Activated T-helper 1 cell treated with anti-CD3 and anti-CD28 coated beads, Interleukin-12 subunit alpha, Interleukin-12 subunit beta, Interleukin-2, Interleukin-4 antibody, amounts not matched to agents 30 ng/mL and 10 ng/mL and 1 ng/mL, durations not matched to agents 14 hours and 24 hours and 36 hours (primary cell): ENCODE data around the gene PLCB1. TPM values are rescaled to one million over a fixed set of nuclear protein-coding genes. Genes with fewer than 3 reads are reported as not detected.

Experiments used
- DNase-seq: peaks from one replicate; pipeline ENCODE4 v3.0.0; 2021; ENCODE audit warnings: low spot score
- H3K27ac Mint-ChIP-seq: one replicate; pipeline ENCODE4 v1.8.0; 2021; ENCODE audit warnings: mild to moderate bottlenecking, mixed read lengths
- H3K27me3 Mint-ChIP-seq: one replicate; pipeline ENCODE4 v1.8.0; 2022; ENCODE audit warnings: mild to moderate bottlenecking, moderate library complexity, mixed read lengths; ENCODE audit not compliant: insufficient read depth
- H3K36me3 Mint-ChIP-seq: one replicate; pipeline ENCODE4 v1.8.0; 2021; ENCODE audit warnings: low read depth, mixed read lengths
- H3K4me1 Mint-ChIP-seq: one replicate; pipeline ENCODE4 v1.8.0; 2021; ENCODE audit warnings: low read depth, mixed read lengths
- H3K4me3 Mint-ChIP-seq: one replicate; pipeline ENCODE4 v1.8.0; 2021; ENCODE audit warnings: mild to moderate bottlenecking, moderate library complexity, mixed read lengths
- H3K9me3 Mint-ChIP-seq: one replicate; pipeline ENCODE4 v1.8.0; 2021; ENCODE audit warnings: mixed read lengths
- intact Hi-C: fragments of 100-400 bp; cut with micrococcal nuclease; formaldehyde crosslinking; loops from one replicate; pipeline ENCODE4 v1.15.1; 2024
- total RNA-seq: library from RNA; stranded (reverse); gene quantifications from 2 replicates; pipeline ENCODE4 v1.2.3, GENCODE V29; 2022

Gene PLCB1
- total RNA-seq, 1 donor from 2014 or later, result 3.2 TPM

DNA sequence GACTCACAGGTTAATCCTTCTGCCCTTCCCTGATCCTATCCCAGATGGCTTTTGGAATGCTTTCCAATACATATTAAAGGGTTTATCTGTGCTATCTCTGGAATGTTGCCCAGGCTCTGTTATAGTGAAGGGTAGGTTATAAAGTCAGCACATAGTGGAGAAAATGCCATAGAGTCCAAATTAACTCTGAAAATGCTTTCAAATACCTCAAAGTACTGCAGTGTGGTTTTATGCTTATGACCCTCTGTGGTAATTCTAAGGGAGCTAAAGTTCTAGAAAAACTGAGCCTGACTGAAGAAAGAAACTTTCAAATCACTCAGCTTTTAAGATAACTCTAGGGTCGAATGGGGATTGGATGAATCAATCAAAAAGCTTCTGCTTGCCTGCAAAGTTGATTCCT, 159.8 kb downstream of the PLCB1 start:
- H3K9me3 Mint-ChIP-seq, result no peaks in the 10 kb centered on the region
- DNase-seq, result no peak
- no peaks in the 10 kb centered on the region for H3K36me3 Mint-ChIP-seq
- intact Hi-C loops, result no loop called here
- no peak overlapping the region for H3K4me3 Mint-ChIP-seq
- peaks cover 2% of the 10 kb centered on the region for H3K27me3 Mint-ChIP-seq
- H3K27ac Mint-ChIP-seq, result no peak overlapping the region
- H3K4me1 Mint-ChIP-seq, result no peaks in the 10 kb centered on the region

GRCh38 chr20:8292793-8293192, 160.7 kb downstream of the PLCB1 start:
- no peaks in the 10 kb centered on the region for H3K36me3 Mint-ChIP-seq
- H3K27me3 Mint-ChIP-seq, result peaks cover 2% of the 10 kb centered on the region
- intact Hi-C loops, result no loop called here
- DNase-seq, result no peak
- H3K27ac Mint-ChIP-seq, result no peak overlapping the region
- H3K4me1 Mint-ChIP-seq, result no peaks in the 10 kb centered on the region
- no peak overlapping the region for H3K4me3 Mint-ChIP-seq
- no peaks in the 10 kb centered on the region for H3K9me3 Mint-ChIP-seq

GRCh38 chr20:8293750-8294149, 161.7 kb downstream of the PLCB1 start:
- Mint-ChIP-seq H3K4me1 (no peaks in the 10 kb centered on the region), H3K27me3 (peaks cover 2% of the 10 kb centered on the region), H3K27ac (no peak overlapping the region), H3K9me3 (no peaks in the 10 kb centered on the region), H3K4me3 (no peak overlapping the region), H3K36me3 (no peaks in the 10 kb centered on the region)
- intact Hi-C loops, result no loop called here
- no peak for DNase-seq

DNA sequence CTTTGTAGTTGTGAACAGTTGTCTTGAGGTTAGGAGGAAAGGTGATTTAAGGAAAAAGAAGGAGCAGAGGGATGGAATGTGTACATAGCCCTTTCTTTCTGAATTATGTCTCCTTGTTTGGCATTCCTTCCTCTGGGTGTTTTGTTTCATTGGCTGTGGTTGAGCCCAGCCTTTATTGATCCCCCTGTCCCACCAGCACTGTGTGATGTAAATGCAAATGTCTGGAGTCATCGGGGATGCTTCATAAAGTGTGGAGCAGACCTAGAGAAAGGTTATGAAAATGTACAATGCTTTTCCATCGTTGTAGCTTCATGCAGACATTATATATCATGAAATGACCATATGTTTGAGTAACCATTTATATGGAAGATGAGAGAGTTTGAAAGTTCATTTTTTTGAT, 164.5 kb downstream of the PLCB1 start:
- Mint-ChIP-seq H3K36me3 (no peaks in the 10 kb centered on the region), H3K27me3 (no peaks in the 10 kb centered on the region), H3K4me1 (no peaks in the 10 kb centered on the region), H3K4me3 (no peak overlapping the region), H3K27ac (no peak overlapping the region), H3K9me3 (no peaks in the 10 kb centered on the region)
- intact Hi-C loops, result no loop called here
- DNase-seq, result no peak

DNA sequence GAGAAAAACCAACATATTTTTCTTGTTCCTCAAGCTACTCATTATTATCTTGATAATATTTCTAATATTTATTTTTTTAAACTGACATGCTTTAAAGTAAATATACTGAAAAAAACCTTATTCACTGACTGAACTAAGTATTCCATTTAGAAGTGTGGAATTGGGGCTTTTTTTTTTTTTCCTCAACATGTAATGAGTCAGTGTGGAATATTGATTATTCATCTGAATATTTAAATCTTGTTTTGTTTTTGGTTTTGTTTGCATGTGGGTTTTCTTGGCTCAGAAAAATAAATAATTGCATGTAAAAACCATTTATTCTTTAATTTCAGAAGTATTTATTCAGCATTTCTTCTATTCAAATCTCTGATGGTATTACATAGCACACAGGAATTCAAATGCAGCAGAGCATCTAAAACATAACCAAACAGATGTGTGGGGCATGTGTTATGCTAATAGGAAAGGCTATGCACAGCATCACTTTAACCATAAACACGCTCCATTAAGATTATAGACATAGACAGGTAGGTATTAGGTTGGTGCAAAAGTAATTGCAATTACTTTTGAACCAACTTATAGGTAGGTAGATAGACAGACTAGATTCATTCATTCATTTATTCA, 166.5 kb downstream of the PLCB1 start:
- no peaks in the 10 kb centered on the region for H3K4me1 Mint-ChIP-seq
- no peak overlapping the region for H3K27ac Mint-ChIP-seq
- H3K9me3 Mint-ChIP-seq, result no peaks in the 10 kb centered on the region
- DNase-seq, result no peak
- no peaks in the 10 kb centered on the region for H3K27me3 Mint-ChIP-seq
- intact Hi-C loops, result no loop called here
- no peaks in the 10 kb centered on the region for H3K36me3 Mint-ChIP-seq
- no peak overlapping the region for H3K4me3 Mint-ChIP-seq

GRCh38 chr20:8299921-8300320, 167.9 kb downstream of the PLCB1 start:
- H3K9me3 Mint-ChIP-seq, result no peaks in the 10 kb centered on the region
- H3K27me3 Mint-ChIP-seq, result no peaks in the 10 kb centered on the region
- no peak for DNase-seq
- H3K4me1 Mint-ChIP-seq, result no peaks in the 10 kb centered on the region
- no peak overlapping the region for H3K4me3 Mint-ChIP-seq
- intact Hi-C loops, result no loop called here
- H3K27ac Mint-ChIP-seq, result no peak overlapping the region
- H3K36me3 Mint-ChIP-seq, result no peaks in the 10 kb centered on the region

- Mint-ChIP-seq H3K4me1 (no peaks in the 10 kb centered on the region), H3K4me3 (no peak overlapping the region), H3K9me3 (no peaks in the 10 kb centered on the region), H3K27me3 (no peaks in the 10 kb centered on the region), H3K36me3 (no peaks in the 10 kb centered on the region), H3K27ac (no peak overlapping the region)
- no peak for DNase-seq
- intact Hi-C loops, result no loop called here
These were observed 169.6 kb downstream of the PLCB1 start for GRCh38 chr20:8301655-8302054.

DNA sequence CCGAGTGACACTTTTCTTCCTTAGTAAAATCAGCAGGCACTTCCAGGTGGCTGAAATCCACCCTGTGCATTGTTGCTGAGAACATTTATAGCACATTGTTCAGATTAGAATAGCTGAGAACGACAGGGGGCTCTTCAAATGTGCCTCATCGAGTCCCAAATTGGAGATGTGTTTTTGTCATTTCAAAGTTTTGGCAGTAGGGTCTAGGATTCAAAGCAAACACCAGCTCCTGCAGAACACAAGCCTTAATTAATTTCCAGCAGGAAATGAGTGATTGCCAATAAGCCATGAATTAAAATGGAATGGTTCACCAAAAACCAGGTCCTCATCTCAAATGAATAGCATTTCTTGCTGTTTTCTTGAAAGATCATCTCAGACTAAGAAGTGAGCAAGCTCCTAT, 171.6 kb downstream of the PLCB1 start:
- Mint-ChIP-seq H3K4me3 (no peak overlapping the region), H3K36me3 (no peaks in the 10 kb centered on the region), H3K27me3 (no peaks in the 10 kb centered on the region), H3K27ac (no peak overlapping the region), H3K4me1 (no peaks in the 10 kb centered on the region), H3K9me3 (no peaks in the 10 kb centered on the region)
- intact Hi-C loops, result no loop called here
- no peak for DNase-seq

DNA sequence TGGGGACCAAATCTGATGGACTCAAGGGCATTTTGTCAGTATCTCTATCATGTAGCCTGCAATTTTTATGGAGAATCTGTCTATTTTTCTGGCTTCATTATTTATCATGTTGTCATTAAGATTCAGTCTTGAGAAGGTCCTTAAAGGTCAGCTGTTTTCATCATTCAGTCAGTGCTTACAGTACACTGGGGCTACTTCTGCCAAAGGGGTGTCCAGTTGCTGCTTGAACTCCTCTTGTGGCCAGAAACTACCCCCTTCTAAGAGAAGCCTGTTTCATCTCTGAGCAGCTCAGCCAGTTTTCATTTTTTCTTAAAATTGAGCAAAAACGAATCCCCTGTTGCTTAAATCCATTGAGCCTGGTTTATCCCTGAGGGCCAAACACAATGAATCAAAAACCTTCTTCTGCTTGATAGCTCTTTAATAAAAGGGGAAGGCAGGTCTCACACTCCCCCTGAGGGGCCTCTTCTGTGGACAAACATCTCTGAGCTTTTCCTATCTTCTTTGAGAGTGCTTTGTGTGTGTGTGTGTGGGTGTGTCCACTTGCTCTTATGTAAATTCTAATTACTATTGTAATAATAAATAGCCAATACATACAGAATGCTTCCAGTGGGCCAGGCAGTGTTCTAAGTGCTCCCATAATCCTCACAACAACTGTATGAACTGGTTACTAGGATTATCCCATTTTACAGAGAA, 172.2 kb downstream of the PLCB1 start:
- intact Hi-C loops, result no loop called here
- no peaks in the 10 kb centered on the region for H3K36me3 Mint-ChIP-seq
- no peak for DNase-seq
- H3K4me3 Mint-ChIP-seq, result no peak overlapping the region
- no peaks in the 10 kb centered on the region for H3K9me3 Mint-ChIP-seq
- H3K4me1 Mint-ChIP-seq, result no peaks in the 10 kb centered on the region
- no peak overlapping the region for H3K27ac Mint-ChIP-seq
- no peaks in the 10 kb centered on the region for H3K27me3 Mint-ChIP-seq

- no peaks in the 10 kb centered on the region for H3K9me3 Mint-ChIP-seq
- peak; percentile 52 for DNase-seq
- H3K4me1 Mint-ChIP-seq, result no peaks in the 10 kb centered on the region
- no peaks in the 10 kb centered on the region for H3K27me3 Mint-ChIP-seq
- no peaks in the 10 kb centered on the region for H3K36me3 Mint-ChIP-seq
- intact Hi-C loops, result loop anchor here (1.0 to 5.0 kb wide), 3 partner anchors 173 to 416 kb away; partner anchors contain the start of gene PLCB1
- no peak overlapping the region for H3K4me3 Mint-ChIP-seq
- H3K27ac Mint-ChIP-seq, result no peak overlapping the region
These were observed 173.4 kb downstream of the PLCB1 start for GRCh38 chr20:8305449-8305978.

DNA sequence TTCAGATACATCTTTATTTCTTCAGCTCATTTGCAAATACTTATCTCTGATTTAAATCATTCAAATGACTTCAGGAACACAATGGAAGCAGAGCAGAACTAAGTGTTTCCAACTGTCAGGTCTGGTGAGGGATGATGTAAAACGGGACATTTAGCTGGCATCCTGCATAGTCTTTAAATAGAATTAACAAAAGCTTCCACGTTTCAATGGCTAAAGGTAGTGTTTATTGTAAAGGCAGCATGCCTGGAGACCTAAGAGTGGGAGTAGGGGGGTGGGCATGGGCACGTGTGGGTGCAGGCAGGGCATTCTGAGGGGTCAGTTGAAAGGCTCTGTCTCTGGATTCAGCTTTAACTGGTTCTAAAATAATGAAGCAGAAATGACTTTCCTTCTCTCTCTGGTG, 174.9 kb downstream of the PLCB1 start:
- intact Hi-C loops, result loop anchor here (5.0 kb wide), 1 partner anchor 265 kb away; no protein-coding TSS in a partner anchor
- no peak overlapping the region for H3K27ac Mint-ChIP-seq
- no peak overlapping the region for H3K4me3 Mint-ChIP-seq
- H3K36me3 Mint-ChIP-seq, result no peaks in the 10 kb centered on the region
- no peak for DNase-seq
- H3K9me3 Mint-ChIP-seq, result no peaks in the 10 kb centered on the region
- H3K27me3 Mint-ChIP-seq, result no peaks in the 10 kb centered on the region
- H3K4me1 Mint-ChIP-seq, result no peaks in the 10 kb centered on the region

GRCh38 chr20:8309634-8310033, 177.6 kb downstream of the PLCB1 start:
- intact Hi-C loops, result loop anchor here (5.0 kb wide), 1 partner anchor 267 kb away; no protein-coding TSS in a partner anchor
- no peaks in the 10 kb centered on the region for H3K27me3 Mint-ChIP-seq
- no peak overlapping the region for H3K27ac Mint-ChIP-seq
- H3K4me1 Mint-ChIP-seq, result no peaks in the 10 kb centered on the region
- no peaks in the 10 kb centered on the region for H3K9me3 Mint-ChIP-seq
- H3K4me3 Mint-ChIP-seq, result no peak overlapping the region
- H3K36me3 Mint-ChIP-seq, result no peaks in the 10 kb centered on the region
- DNase-seq, result no peak

DNA sequence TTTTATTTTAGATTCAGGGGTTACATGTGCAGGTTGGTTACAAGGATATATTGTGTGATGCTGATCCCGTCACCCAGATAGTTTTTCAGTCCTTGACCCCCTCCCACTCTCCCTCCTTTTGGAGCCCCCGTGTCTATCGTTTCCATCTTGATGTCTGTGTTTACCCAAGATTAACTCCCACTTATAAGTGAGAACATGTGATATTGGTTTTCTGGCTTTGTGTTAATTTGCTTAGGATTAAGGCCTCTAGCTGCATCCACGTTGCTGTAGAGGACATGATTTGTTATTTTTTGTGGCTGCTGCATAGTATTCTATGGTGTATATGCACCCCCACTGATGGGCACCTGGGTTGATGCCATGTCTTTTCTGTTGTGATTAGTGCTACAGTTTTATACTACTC, 178.6 kb downstream of the PLCB1 start:
- Mint-ChIP-seq H3K9me3 (no peaks in the 10 kb centered on the region), H3K36me3 (no peaks in the 10 kb centered on the region), H3K27ac (no peak overlapping the region), H3K4me3 (no peak overlapping the region), H3K4me1 (no peaks in the 10 kb centered on the region), H3K27me3 (no peaks in the 10 kb centered on the region)
- DNase-seq, result no peak
- intact Hi-C loops, result no loop called here
